Hepatocyte (in vitro differentiated cells): Measurements from ENCODE around the gene ANKS1B. TPM values are rescaled to one million over a fixed set of nuclear protein-coding genes. Genes with fewer than 3 reads are reported as not detected.

Experiments
- DNase-seq: peaks from one replicate; pipeline ENCODE4 v3.0.0-alpha.2; 2016; ENCODE audit warnings: low spot score
- H2AFZ ChIP-seq: fragments of 200-600 bp; sonication (generic); 2 replicates; pipeline ENCODE4 v1.6.0; 2016; ENCODE audit warnings: antibody characterized with exemption, mild to moderate bottlenecking
- H3K27ac ChIP-seq: fragments of 200-600 bp; sonication (generic); 2 replicates; pipeline ENCODE4 v1.5.1; 2016; ENCODE audit warnings: mild to moderate bottlenecking
- H3K27me3 ChIP-seq: fragments of 200-600 bp; sonication (generic); 2 replicates; pipeline ENCODE4 v1.6.1; 2016
- H3K36me3 ChIP-seq: fragments of 200-600 bp; sonication (generic); replicated peaks from 2 replicates; pipeline ENCODE4 v1.5.1; 2016; ENCODE audit warnings: low read depth; ENCODE audit not compliant: insufficient read depth
- H3K4me1 ChIP-seq: fragments of 200-600 bp; sonication (generic); 2 replicates; pipeline ENCODE4 v1.5.1; 2016; ENCODE audit warnings: mild to moderate bottlenecking, moderate library complexity; ENCODE audit not compliant: insufficient read depth
- H3K4me2 ChIP-seq: fragments of 200-600 bp; sonication (generic); 2 replicates; pipeline ENCODE4 v1.6.0; 2016
- H3K4me3 ChIP-seq: fragments of 200-600 bp; sonication (generic); 2 replicates; pipeline ENCODE4 v1.5.1; 2016; ENCODE audit warnings: mild to moderate bottlenecking
- H3K79me2 ChIP-seq: fragments of 200-600 bp; sonication (generic); 2 replicates; pipeline ENCODE4 v1.6.0; 2017; ENCODE audit warnings: mild to moderate bottlenecking
- H3K9me2 ChIP-seq: fragments of 200-600 bp; sonication (generic); replicated peaks from 2 replicates; pipeline ENCODE4 v1.6.0; 2017; ENCODE audit warnings: mild to moderate bottlenecking; ENCODE audit not compliant: insufficient read depth
- H3K9me3 ChIP-seq: fragments of 200-600 bp; sonication (generic); 2 replicates; pipeline ENCODE4 v1.5.1; 2016; ENCODE audit warnings: low read depth, mild to moderate bottlenecking
- H4K20me1 ChIP-seq: fragments of 200-600 bp; sonication (generic); 2 replicates; pipeline ENCODE4 v1.6.0; 2016; ENCODE audit warnings: mild to moderate bottlenecking; ENCODE audit not compliant: insufficient read depth, poor library complexity, severe bottlenecking
- CTCF ChIP-seq: fragments of 200-600 bp; sonication (generic); IDR thresholded peaks from 2 replicates; pipeline ENCODE4 v1.5.1; 2016; ENCODE audit warnings: antibody characterized with exemption, mild to moderate bottlenecking; ENCODE audit not compliant: poor library complexity
- EZH2 ChIP-seq: fragments of 200-600 bp; sonication (generic); IDR thresholded peaks from 2 replicates; pipeline ENCODE4 v1.6.1; 2016; ENCODE audit warnings: antibody characterized with exemption, mild to moderate bottlenecking, borderline replicate concordance
- EZH2phosphoT487 ChIP-seq: fragments of 200-600 bp; sonication (generic); IDR thresholded peaks from one replicate; pipeline ENCODE4 v1.6.1; 2018; ENCODE audit warnings: antibody characterized with exemption, mild to moderate bottlenecking, low read depth, moderate library complexity; ENCODE audit not compliant: unreplicated experiment, severe bottlenecking
- WGBS: methylation state at CpG from one replicate; pipeline ENCODE4 v1.1.6; 2016; ENCODE audit warnings: low lambda C conversion rate; ENCODE audit errors: missing lambda C conversion rate; 5-methylcytosine and 5-hydroxymethylcytosine counted together
- polyA plus RNA-seq: library from polyadenylated mRNA; unstranded; fragments of >200 nt; fragmentation: Nextera tagmentation; extraction: Ambion mirVana; gene quantifications from 2 replicates; pipeline ENCODE4 v1.2.1, GENCODE V29; 2016
- total RNA-seq: library from RNA; depleted of rRNA; stranded (reverse); fragments of >200 nt; gene quantifications from 2 replicates; pipeline ENCODE4 v1.2.3, GENCODE V29; 2014

Gene ANKS1B
- total and polyA plus RNA-seq, 2 experiments from 2014 or later: 1.6 to 2.2 TPM

GRCh38 chr12:99772274-99772673, 212.5 kb downstream of the ANKS1B start:
- DNase-seq: no peak
- no peaks in the 10 kb centered on the region for H3K79me2 ChIP-seq
- H4K20me1 ChIP-seq: no peaks in the 10 kb centered on the region
- H3K9me2 ChIP-seq: no peaks in the 10 kb centered on the region
- 90% methylated on average over 3 of the region's 3 CpGs for WGBS
- H3K4me3 ChIP-seq: no peak overlapping the region
- TF ChIP-seq EZH2phosphoT487 (no peak), EZH2 (no peak), CTCF (no peak)
- H3K4me2 ChIP-seq: no peak overlapping the region
- H3K9me3 ChIP-seq: no peaks in the 10 kb centered on the region
- H3K4me1 ChIP-seq: no peaks in the 10 kb centered on the region
- no peaks in the 10 kb centered on the region for H3K36me3 ChIP-seq
- H3K27ac ChIP-seq: no peak overlapping the region
- no peak overlapping the region for H2AFZ ChIP-seq
- H3K27me3 ChIP-seq: no peaks in the 10 kb centered on the region

- no peaks in the 10 kb centered on the region for H3K27me3 ChIP-seq
- no peaks in the 10 kb centered on the region for H3K9me2 ChIP-seq
- no peak overlapping the region for H3K4me3 ChIP-seq
- TF ChIP-seq EZH2 (no peak), EZH2phosphoT487 (no peak), CTCF (no peak)
- no peak for DNase-seq
- no peak overlapping the region for H3K4me2 ChIP-seq
- H3K4me1 ChIP-seq: no peaks in the 10 kb centered on the region
- H3K27ac ChIP-seq: no peak overlapping the region
- no peaks in the 10 kb centered on the region for H4K20me1 ChIP-seq
- no peak overlapping the region for H2AFZ ChIP-seq
- H3K9me3 ChIP-seq: no peaks in the 10 kb centered on the region
- no peaks in the 10 kb centered on the region for H3K79me2 ChIP-seq
- H3K36me3 ChIP-seq: no peaks in the 10 kb centered on the region
These were observed 213.1 kb downstream of the ANKS1B start for GRCh38 chr12:99771659-99772058.

GRCh38 chr12:99769396-99769980, 215.2 kb downstream of the ANKS1B start:
- Histone ChIP-seq H3K4me2 (no peak overlapping the region), H3K9me2 (no peaks in the 10 kb centered on the region), H2AFZ (no peak overlapping the region), H3K79me2 (no peaks in the 10 kb centered on the region), H3K4me3 (no peak overlapping the region), H3K27ac (no peak overlapping the region), H3K27me3 (no peaks in the 10 kb centered on the region), H3K9me3 (no peaks in the 10 kb centered on the region), H4K20me1 (no peaks in the 10 kb centered on the region), H3K4me1 (no peaks in the 10 kb centered on the region), H3K36me3 (no peaks in the 10 kb centered on the region)
- TF ChIP-seq CTCF (no peak), EZH2 (no peak), EZH2phosphoT487 (no peak)
- no peak for DNase-seq
- 57% methylated on average over 1 of the region's 1 CpG for WGBS

- DNase-seq: no peak
- TF ChIP-seq EZH2phosphoT487 (no peak), EZH2 (no peak), CTCF (no peak)
- Histone ChIP-seq H3K36me3 (no peaks in the 10 kb centered on the region), H3K4me3 (no peak overlapping the region), H3K79me2 (no peaks in the 10 kb centered on the region), H3K27ac (no peak overlapping the region), H3K4me2 (no peak overlapping the region), H3K27me3 (no peaks in the 10 kb centered on the region), H3K4me1 (no peaks in the 10 kb centered on the region), H4K20me1 (no peaks in the 10 kb centered on the region), H3K9me3 (no peaks in the 10 kb centered on the region), H2AFZ (no peak overlapping the region), H3K9me2 (no peaks in the 10 kb centered on the region)
- 95% methylated on average over 7 of the region's 7 CpGs for WGBS
These were observed 216.0 kb downstream of the ANKS1B start for GRCh38 chr12:99768758-99769157.
